Osteoblast (primary cell): ENCODE data around the gene SDHB. TPM values are rescaled to one million over a fixed set of nuclear protein-coding genes. Genes with fewer than 3 reads are reported as not detected.

Experiments used
- DNase-seq: peaks from one replicate; pipeline ENCODE4 v3.0.0; 2011; ENCODE audit warnings: low spot score, mixed read lengths; ENCODE audit not compliant: insufficient read length; ENCODE audit errors: missing footprints
- H2AFZ ChIP-seq: 2 replicates; pipeline ENCODE4 v1.6.0; 2011; ENCODE audit warnings: mild to moderate bottlenecking, low read length
- H3K27ac ChIP-seq: 2 replicates; pipeline ENCODE4 v1.5.1; 2011; ENCODE audit warnings: mild to moderate bottlenecking, low read depth, low read length, moderate library complexity
- H3K27me3 ChIP-seq: 2 replicates; pipeline ENCODE4 v1.6.0; 2012; ENCODE audit warnings: mild to moderate bottlenecking, control low read depth, inconsistent platforms, low read length, moderate library complexity; ENCODE audit not compliant: insufficient read depth
- H3K36me3 ChIP-seq: 2 replicates; pipeline ENCODE4 v1.5.1; 2011; ENCODE audit warnings: mild to moderate bottlenecking, low read length, control low read depth, moderate library complexity; ENCODE audit not compliant: insufficient read depth
- H3K4me1 ChIP-seq: 2 replicates; pipeline ENCODE4 v1.5.1; 2011; ENCODE audit warnings: mild to moderate bottlenecking, low read length, control low read depth, moderate library complexity; ENCODE audit not compliant: insufficient read depth
- H3K4me2 ChIP-seq: 2 replicates; pipeline ENCODE4 v1.6.0; 2011; ENCODE audit warnings: mild to moderate bottlenecking, low read length; ENCODE audit not compliant: insufficient read depth
- H3K4me3 ChIP-seq: fragments of 200-600 bp; sonication (generic); 3 replicates; pipeline ENCODE4 v1.5.1; 2012; ENCODE audit warnings: mild to moderate bottlenecking, low read length, inconsistent platforms; ENCODE audit not compliant: insufficient read depth
- H3K79me2 ChIP-seq: 2 replicates; pipeline ENCODE4 v1.6.0; 2012; ENCODE audit warnings: mild to moderate bottlenecking, low read length, control low read depth, inconsistent platforms; ENCODE audit not compliant: insufficient read depth
- H3K9me3 ChIP-seq: 2 replicates; pipeline ENCODE4 v1.5.1; 2011; ENCODE audit warnings: low read depth, low read length, control low read depth
- H4K20me1 ChIP-seq: 2 replicates; pipeline ENCODE4 v1.6.0; 2012; ENCODE audit warnings: mild to moderate bottlenecking, low read length, control low read depth; ENCODE audit not compliant: insufficient read depth
- total RNA-seq: library from RNA; depleted of rRNA; stranded (reverse); fragments of >200 nt; gene quantifications from 2 replicates; pipeline ENCODE4 v1.2.3, GENCODE V29; 2012
- TF ChIP-seq, protein P1 (sequence below): IDR thresholded peaks from 2 replicates; pipeline ENCODE4 v1.5.1; 2011; ENCODE audit warnings: mild to moderate bottlenecking, low read depth, low read length, moderate library complexity; ENCODE audit errors: extremely low read depth

Gene SDHB
- total RNA-seq, 1 donor = 87.6 TPM

DNA sequence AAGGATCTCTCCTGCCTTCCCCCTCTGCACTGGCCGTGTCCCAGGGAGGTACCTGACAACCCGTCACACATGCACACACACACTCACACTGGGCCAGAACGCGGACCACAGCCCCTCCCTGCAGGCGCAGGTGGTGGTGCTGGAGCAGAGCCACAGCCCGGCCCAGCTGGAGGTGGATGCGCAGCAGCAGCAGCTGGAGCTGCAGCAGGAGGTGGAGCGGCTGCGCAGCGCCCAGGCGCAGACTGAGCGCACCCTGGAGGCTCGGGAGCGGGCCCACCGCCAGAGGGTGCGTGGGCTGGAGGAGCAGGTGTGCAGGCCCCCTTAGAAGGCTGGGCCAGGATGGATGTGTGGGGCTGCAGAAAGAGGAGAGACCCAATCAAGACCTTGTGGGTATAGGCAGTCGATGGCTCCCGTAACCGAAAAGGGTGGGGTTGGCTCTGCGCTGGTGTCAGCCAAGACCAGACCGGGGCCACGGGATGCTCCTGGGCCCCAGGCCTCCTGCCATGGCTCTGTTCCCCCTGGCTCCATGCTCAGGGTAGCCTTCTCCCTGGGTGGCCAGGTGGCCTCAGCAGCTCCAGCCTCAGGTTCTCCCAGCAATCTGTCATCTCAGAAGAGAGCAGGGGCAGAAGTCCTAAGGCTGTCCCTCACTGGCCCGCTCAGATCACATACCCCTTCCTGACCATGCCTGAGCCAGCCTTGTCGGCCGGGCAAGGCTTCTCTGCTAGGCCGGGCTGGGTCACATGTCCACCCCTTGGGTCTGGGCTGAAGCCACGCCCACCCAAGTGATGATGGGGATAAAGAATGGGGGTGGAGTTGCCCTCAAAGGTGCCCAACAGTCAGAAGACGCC is 82.3 kb downstream of the SDHB start:
- TF ChIP-seq, protein P1, sequence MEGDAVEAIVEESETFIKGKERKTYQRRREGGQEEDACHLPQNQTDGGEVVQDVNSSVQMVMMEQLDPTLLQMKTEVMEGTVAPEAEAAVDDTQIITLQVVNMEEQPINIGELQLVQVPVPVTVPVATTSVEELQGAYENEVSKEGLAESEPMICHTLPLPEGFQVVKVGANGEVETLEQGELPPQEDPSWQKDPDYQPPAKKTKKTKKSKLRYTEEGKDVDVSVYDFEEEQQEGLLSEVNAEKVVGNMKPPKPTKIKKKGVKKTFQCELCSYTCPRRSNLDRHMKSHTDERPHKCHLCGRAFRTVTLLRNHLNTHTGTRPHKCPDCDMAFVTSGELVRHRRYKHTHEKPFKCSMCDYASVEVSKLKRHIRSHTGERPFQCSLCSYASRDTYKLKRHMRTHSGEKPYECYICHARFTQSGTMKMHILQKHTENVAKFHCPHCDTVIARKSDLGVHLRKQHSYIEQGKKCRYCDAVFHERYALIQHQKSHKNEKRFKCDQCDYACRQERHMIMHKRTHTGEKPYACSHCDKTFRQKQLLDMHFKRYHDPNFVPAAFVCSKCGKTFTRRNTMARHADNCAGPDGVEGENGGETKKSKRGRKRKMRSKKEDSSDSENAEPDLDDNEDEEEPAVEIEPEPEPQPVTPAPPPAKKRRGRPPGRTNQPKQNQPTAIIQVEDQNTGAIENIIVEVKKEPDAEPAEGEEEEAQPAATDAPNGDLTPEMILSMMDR = no peak
- no peak overlapping the region for H3K27ac ChIP-seq
- no peaks in the 10 kb centered on the region for H3K79me2 ChIP-seq
- H3K36me3 ChIP-seq = peaks cover 28% of the 10 kb centered on the region
- H3K4me3 ChIP-seq = no peak overlapping the region
- H3K4me2 ChIP-seq = no peak overlapping the region
- DNase-seq = peak; percentile 92
- H3K9me3 ChIP-seq = no peaks in the 10 kb centered on the region
- H2AFZ ChIP-seq = no peak overlapping the region
- H4K20me1 ChIP-seq = peaks cover 16% of the 10 kb centered on the region
- no peaks in the 10 kb centered on the region for H3K27me3 ChIP-seq
- H3K4me1 ChIP-seq = peaks cover 9% of the 10 kb centered on the region

DNA sequence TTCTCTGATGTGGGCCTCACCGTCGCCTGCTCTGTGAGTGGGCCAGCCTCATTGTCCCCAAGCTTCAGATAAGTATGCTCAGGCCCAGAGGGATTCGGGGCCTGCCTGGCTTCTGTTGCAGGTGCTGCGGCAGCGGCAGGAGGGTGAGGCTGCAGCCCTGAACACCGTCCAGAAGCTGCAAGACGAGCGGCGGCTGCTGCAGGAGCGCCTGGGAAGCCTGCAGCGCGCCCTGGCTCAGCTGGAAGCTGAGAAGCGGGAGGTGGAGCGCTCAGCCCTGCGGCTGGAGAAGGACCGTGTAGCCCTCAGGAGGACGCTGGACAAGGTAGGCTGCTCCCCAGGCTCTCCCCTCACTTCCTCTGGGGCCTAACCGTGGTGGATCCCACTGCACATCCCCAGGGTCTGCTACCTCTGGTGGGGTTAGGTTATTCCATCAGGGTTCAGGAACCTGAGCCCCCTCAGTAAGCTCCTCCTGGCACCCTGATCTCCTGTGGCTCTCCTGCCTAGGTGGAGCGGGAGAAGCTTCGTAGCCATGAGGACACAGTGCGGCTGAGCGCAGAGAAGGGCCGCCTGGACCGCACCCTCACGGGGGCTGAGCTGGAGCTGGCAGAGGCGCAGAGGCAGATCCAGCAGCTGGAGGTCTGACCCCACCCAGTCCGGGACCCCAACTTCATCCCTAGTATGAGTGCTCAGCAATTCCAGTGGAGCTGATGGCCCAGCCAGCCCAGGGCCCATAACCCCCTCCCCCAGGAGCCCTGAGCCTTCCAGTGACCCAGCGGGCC is 83.5 kb downstream of the SDHB start:
- Histone ChIP-seq H3K4me3 (no peak overlapping the region), H3K9me3 (no peaks in the 10 kb centered on the region), H4K20me1 (peaks cover 7% of the 10 kb centered on the region), H3K4me1 (peaks cover 9% of the 10 kb centered on the region), H3K36me3 (peaks cover 24% of the 10 kb centered on the region), H3K27me3 (no peaks in the 10 kb centered on the region), H3K27ac (no peak overlapping the region), H3K79me2 (no peaks in the 10 kb centered on the region), H2AFZ (no peak overlapping the region), H3K4me2 (no peak overlapping the region)
- TF ChIP-seq, protein P1 = no peak
- DNase-seq = no peak

DNA sequence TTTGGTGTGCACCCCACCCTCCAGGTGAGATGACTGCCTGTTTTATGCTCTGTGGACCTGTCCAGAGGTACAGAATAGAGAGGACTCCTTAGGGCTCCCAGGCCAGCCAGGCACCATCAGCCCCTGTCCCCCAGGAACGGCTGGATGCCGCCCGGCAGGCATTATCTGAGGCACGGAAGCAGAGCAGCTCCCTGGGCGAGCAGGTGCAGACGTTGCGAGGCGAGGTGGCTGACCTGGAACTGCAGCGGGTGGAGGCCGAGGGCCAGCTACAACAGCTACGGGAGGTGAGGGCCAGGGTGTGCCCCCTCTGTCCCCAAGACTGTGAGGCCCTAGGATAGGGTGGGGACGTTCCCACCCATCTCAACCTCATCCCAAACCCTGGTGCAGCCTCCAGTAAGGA is 84.2 kb downstream of the SDHB start:
- Histone ChIP-seq H3K4me2 (no peak overlapping the region), H3K27ac (no peak overlapping the region), H3K36me3 (peaks cover 21% of the 10 kb centered on the region), H3K9me3 (no peaks in the 10 kb centered on the region), H2AFZ (no peak overlapping the region), H3K4me3 (no peak overlapping the region), H4K20me1 (peaks cover 5% of the 10 kb centered on the region), H3K4me1 (peaks cover 9% of the 10 kb centered on the region), H3K79me2 (no peaks in the 10 kb centered on the region), H3K27me3 (no peaks in the 10 kb centered on the region)
- DNase-seq = peak; percentile 74
- TF ChIP-seq, protein P1 = no peak

DNA sequence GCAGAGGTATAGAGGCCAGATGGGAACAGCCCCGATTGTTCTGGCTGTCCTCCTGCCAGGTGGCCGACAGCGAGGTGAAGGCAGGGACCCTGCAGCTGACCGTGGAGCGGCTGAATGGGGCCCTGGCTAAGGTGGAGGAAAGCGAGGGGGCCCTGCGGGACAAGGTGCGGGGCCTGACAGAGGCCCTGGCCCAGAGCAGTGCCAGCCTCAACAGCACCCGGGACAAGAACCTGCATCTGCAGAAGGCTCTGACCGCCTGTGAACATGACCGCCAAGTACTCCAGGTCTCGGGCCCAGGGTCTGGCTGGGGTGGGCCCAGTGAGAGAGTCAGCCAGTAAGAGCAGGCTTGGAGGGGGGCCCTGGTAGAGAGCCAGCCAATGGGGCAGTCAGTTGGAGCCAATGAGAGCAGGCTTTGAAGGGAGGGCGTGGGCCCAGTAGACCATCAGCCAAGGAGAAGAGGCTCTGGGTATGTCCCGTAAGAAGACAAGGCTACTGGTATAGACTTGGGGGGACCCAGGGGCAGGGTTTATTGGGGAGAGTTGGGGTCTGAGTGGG is 84.7 kb downstream of the SDHB start:
- no peak overlapping the region for H2AFZ ChIP-seq
- H3K4me2 ChIP-seq = no peak overlapping the region
- peaks cover 9% of the 10 kb centered on the region for H3K4me1 ChIP-seq
- peaks cover 5% of the 10 kb centered on the region for H4K20me1 ChIP-seq
- TF ChIP-seq, protein P1 = no peak
- H3K27ac ChIP-seq = no peak overlapping the region
- no peak for DNase-seq
- H3K9me3 ChIP-seq = no peaks in the 10 kb centered on the region
- no peaks in the 10 kb centered on the region for H3K79me2 ChIP-seq
- peaks cover 21% of the 10 kb centered on the region for H3K36me3 ChIP-seq
- no peaks in the 10 kb centered on the region for H3K27me3 ChIP-seq
- no peak overlapping the region for H3K4me3 ChIP-seq
